Measurements from ENCODE around the gene RRN3.
"Not testable (repeated sequence)": the region's sequence is repeated elsewhere in the genome, so short reads cannot be mapped to it uniquely, and the experiment has no call there.

RRN3 gene

GRCh38 chr16:15051387-15051951, 42.6 kb downstream of the RRN3 start:
- TF ChIP-seq CTCF (IDR thresholded peaks at IDR 0.05) = no peak
- DNase-seq (ENCODE audit: low spot score) = peak; percentile 19
- Histone ChIP-seq H3K27ac (no peak overlapping the region), H3K4me3 (no peak overlapping the region)

GRCh38 chr16:15050440-15050839, 43.6 kb downstream of the RRN3 start:
- not testable (repeated sequence) for H3K27ac ChIP-seq, H3K4me3 ChIP-seq
- peak; percentile 21 for DNase-seq (ENCODE audit: low spot score)

- Histone ChIP-seq H3K27ac (no peak overlapping the region), H3K4me3 (no peak overlapping the region)
- TF ChIP-seq CTCF (IDR thresholded peaks at IDR 0.05) = no peak
- no peak for DNase-seq (ENCODE audit: low spot score)
These were observed 44.4 kb downstream of the RRN3 start for GRCh38 chr16:15049581-15050180.

- DNase-seq (ENCODE audit: low spot score) = peak; percentile 40
- no peak for TF ChIP-seq CTCF (IDR thresholded peaks at IDR 0.05)
- H3K27ac ChIP-seq = no peak overlapping the region
- H3K4me3 ChIP-seq = no peak overlapping the region
These were observed 47.2 kb downstream of the RRN3 start for GRCh38 chr16:15046692-15047376.

GRCh38 chr16:15045270-15045669, 48.8 kb downstream of the RRN3 start:
- H3K4me3 ChIP-seq, H3K27ac ChIP-seq: not testable (repeated sequence)
- DNase-seq (ENCODE audit: low spot score) = peak; percentile 14

GRCh38 chr16:15044286-15044685, 49.8 kb downstream of the RRN3 start:
- no peak for DNase-seq (ENCODE audit: low spot score)
- H3K4me3 ChIP-seq = no peak overlapping the region
- no peak for TF ChIP-seq CTCF (IDR thresholded peaks at IDR 0.05)
- H3K27ac ChIP-seq = no peak overlapping the region

- no peak overlapping the region for H3K27ac ChIP-seq
- TF ChIP-seq CTCF (IDR thresholded peaks at IDR 0.05) = no peak
- no peak overlapping the region for H3K4me3 ChIP-seq
- DNase-seq (ENCODE audit: low spot score) = no peak
These were observed 50.7 kb downstream of the RRN3 start for GRCh38 chr16:15043344-15043743.
